HepG2 (cell line): Measurements from ENCODE around the gene HEXD. TPM values are rescaled to one million over a fixed set of nuclear protein-coding genes. Genes with fewer than 3 reads are reported as not detected.

ENCODE experiments used
- AKNA ChIP-seq: sonication (generic); formaldehyde crosslinking; IDR thresholded peaks from 2 replicates; pipeline ENCODE4 v1.4.0; 2020; ENCODE audit warnings: missing genetic modification reagents, borderline replicate concordance
- BHLHE40 ChIP-seq: IDR thresholded peaks from 2 replicates; pipeline ENCODE4 v1.6.1; 2011; ENCODE audit warnings: low read length, improper control_type of control experiment
- CEBPG ChIP-seq: IDR thresholded peaks from 2 replicates; pipeline ENCODE4 v1.6.1; 2016
- FOXK2 ChIP-seq: fragments of 450-650 bp; IDR thresholded peaks from 2 replicates; pipeline ENCODE4 v1.6.1; 2016
- JUNB ChIP-seq: sonication (generic); formaldehyde crosslinking; IDR thresholded peaks from 2 replicates; pipeline ENCODE4 v1.8.0; 2022; ENCODE audit warnings: missing genetic modification reagents, mild to moderate bottlenecking, borderline replicate concordance
- KDM2A ChIP-seq: sonication (generic); formaldehyde crosslinking; IDR thresholded peaks from 2 replicates; pipeline ENCODE4 v1.4.0; 2020; ENCODE audit warnings: low read depth, missing genetic modification reagents, borderline replicate concordance
- MBNL3 ChIP-seq: fragments of 250-450 bp; sonication (Bioruptor Pico); conservative IDR thresholded peaks from 2 replicates; pipeline ENCODE4 v1.8.0; 2022; ENCODE audit warnings: mild to moderate bottlenecking, inconsistent platforms
- NCOA1 ChIP-seq: sonication (generic); formaldehyde crosslinking; IDR thresholded peaks from 2 replicates; pipeline ENCODE4 v1.9.0; 2021; ENCODE audit warnings: missing genetic modification reagents
- PAWR ChIP-seq: sonication (generic); formaldehyde crosslinking; IDR thresholded peaks from 2 replicates; pipeline ENCODE4 v1.4.0; 2020; ENCODE audit warnings: missing genetic modification reagents, mild to moderate bottlenecking, borderline replicate concordance
- POLR2AphosphoS2 ChIP-seq: IDR thresholded peaks from 2 replicates; pipeline ENCODE4 v1.6.1; 2011; ENCODE audit warnings: low read depth, low read length, improper control_type of control experiment
- SNRNP70 ChIP-seq: fragments of 200-400 bp; formaldehyde crosslinking; IDR thresholded peaks from 2 replicates; pipeline ENCODE4 v1.6.1; 2017; ENCODE audit warnings: mild to moderate bottlenecking, low read depth, low read length, moderate library complexity
- TFDP2 ChIP-seq: sonication (generic); formaldehyde crosslinking; IDR thresholded peaks from 2 replicates; pipeline ENCODE4 v1.4.0; 2020; ENCODE audit warnings: missing genetic modification reagents
- ZNF598 ChIP-seq: sonication (generic); formaldehyde crosslinking; IDR thresholded peaks from 2 replicates; pipeline ENCODE4 v1.5.1; 2020; ENCODE audit warnings: mild to moderate bottlenecking, missing genetic modification reagents, borderline replicate concordance
- ZNF784 ChIP-seq: sonication (generic); formaldehyde crosslinking; IDR thresholded peaks from 2 replicates; pipeline ENCODE4 v1.5.1; 2020; ENCODE audit warnings: missing genetic modification reagents, mild to moderate bottlenecking, borderline replicate concordance
- ZNF816 ChIP-seq: sonication (generic); formaldehyde crosslinking; IDR thresholded peaks from 2 replicates; pipeline ENCODE4 v1.8.0; 2022; ENCODE audit warnings: missing genetic modification reagents, mild to moderate bottlenecking, borderline replicate concordance
- ZSCAN9 ChIP-seq: IDR thresholded peaks from 2 replicates; pipeline ENCODE4 v1.6.1; 2016; ENCODE audit warnings: borderline replicate concordance
- polyA plus RNA-seq, 8 experiments: library from polyadenylated mRNA; depleted of rRNA in 3 of 8; stranded (reverse) in 7 of 8; unstranded in 1 of 8; fragments of >200 nt; fragmentation: Illumina TruSeq in 4 of 8; extraction: Trizol in 4 of 8; gene quantifications; 2 replicates each; pipeline versions ENCODE4 v1.2.1 to v1.2.3, GENCODE V29; 2011 to 2016; ENCODE audit warnings: low read depth in 4 of 8, missing spikeins in 1 of 8, mixed read lengths in 1 of 8; ENCODE audit not compliant: insufficient read depth in 1 of 8
- total RNA-seq, 5 experiments: library from RNA; depleted of rRNA; stranded (reverse); fragments of >200 nt; fragmentation: Illumina TruSeq; extraction: Trizol; gene quantifications; 2 replicates each; pipeline ENCODE4 v1.2.3, GENCODE V29; 2016; ENCODE audit warnings: low read depth in 1 of 5

HEXD gene
- total and polyA plus RNA-seq, 2 of the 13 experiments (the other 11 are each of a cell fraction or from before 2014, with no cell fraction given): 22.3 to 41.8 TPM

GRCh38 chr17:82384730-82385481, 33.2 kb upstream of the HEXD start (continued):
- TF ChIP-seq AKNA: no peak
- TF ChIP-seq JUNB: no peak
- TF ChIP-seq SNRNP70: no peak
- TF ChIP-seq KDM2A (CRISPR knock-in tag): peak; percentile 59; the same call in 1 of the 2 replicates
- 0 out of 2 replicates have a peak, but pooled peaks have one; percentile 27 for TF ChIP-seq NCOA1 (CRISPR knock-in tag)
- TF ChIP-seq FOXK2: no peak
- TF ChIP-seq ZSCAN9 (CRISPR knock-in tag): peak; percentile 23; the same call in 1 of the 2 replicates
- no peak for TF ChIP-seq CEBPG (CRISPR knock-in tag)
- TF ChIP-seq ZNF784 (CRISPR knock-in tag): no peak
- TF ChIP-seq TFDP2: peak; percentile 26; the same call in 1 of the 2 replicates
- TF ChIP-seq BHLHE40: no peak
- 0 out of 2 replicates have a peak, but pooled peaks have one; percentile 66 for TF ChIP-seq ZNF598 (CRISPR knock-in tag)
- no peak for TF ChIP-seq PAWR (CRISPR knock-in tag)
- no peak for TF ChIP-seq MBNL3 (CRISPR knock-in tag)
- no peak for TF ChIP-seq ZNF816 (CRISPR knock-in tag)
- no peak for TF ChIP-seq POLR2AphosphoS2
